ENCODE results near the gene ANKRD36C.
"Not testable (repeated sequence)": the region's sequence is repeated elsewhere in the genome, so short reads cannot be mapped to it uniquely, and the experiment has no call there.

The ANKRD36C gene

DNA sequence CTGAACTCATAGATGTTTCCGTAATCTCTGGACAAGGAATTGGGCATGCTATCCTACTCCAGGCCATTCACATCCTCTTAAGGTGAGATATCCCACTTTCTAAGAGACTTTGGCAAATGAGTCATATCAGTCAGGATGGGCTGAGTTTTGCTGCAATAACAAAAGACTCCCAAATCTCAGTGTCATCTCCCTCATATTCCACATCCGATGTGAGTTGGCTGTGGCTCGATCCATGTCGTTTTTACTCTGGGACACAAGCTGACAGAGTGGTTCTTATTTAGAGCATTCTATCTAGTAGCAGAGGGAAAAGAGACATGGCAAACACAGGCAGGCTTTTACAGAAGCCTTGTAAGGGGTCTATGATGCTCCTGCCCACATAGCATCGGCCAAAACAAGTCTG, 14.6 kb upstream of the ANKRD36C start:
- not testable (repeated sequence) for DNase-seq

DNA sequence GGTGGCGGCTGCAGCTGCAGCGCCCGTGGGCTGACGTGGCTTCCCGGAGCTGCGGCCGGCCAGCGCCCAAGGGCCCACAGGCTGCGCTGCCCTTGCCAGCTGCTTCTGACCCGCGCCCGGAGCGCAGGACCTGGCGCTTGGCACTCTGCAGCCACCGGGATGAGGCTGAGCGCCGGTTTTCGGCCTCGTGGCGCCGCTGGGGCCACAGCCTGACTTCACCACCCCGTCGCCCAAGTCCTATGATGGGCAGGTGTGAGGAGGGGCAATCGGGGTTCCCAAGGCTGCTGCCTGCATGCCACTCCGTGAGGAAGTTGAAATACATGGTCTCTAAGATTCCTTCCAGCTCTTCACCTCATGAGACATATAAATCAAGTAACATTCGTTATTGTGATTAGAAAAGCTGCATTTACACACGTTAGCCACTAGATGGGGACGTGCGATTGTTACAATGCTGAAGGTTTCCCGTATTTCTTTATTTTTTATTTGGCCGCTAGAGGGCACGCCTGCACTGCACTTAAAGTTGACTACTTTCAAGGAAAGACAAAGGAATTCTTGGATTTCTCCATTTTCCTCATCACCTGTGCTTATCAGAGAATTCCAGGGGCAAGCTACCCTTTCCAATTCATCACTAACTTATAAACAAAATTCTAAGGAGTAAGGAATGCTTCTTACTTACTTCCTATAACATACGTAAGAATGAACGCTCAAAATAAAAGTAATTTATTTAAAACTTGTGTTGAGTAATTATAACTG, 1.1 kb upstream of the ANKRD36C start:
- DNase-seq, result peak; percentile 82

DNA sequence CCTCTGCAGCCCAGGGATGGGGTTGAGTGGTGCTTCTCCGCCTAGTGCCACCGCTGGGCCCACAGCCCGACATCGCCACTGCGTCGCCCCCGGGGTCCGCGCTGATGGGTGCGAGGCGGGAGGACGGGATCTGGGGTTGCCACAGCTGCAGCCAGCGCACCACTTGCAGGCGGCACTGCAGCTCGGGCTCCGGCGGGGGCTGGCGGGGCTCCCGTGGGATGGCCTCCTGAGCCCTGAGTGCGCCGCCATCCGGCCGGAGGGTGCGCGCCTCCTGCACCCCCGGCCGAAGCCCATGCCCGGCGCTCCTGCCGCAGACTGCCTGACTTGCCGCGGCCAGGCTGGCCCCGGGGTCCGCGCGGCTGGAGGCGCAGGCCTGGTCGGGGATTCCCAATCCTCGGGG, 478 bp upstream of the ANKRD36C start:
- peak; percentile 73 for DNase-seq

DNA sequence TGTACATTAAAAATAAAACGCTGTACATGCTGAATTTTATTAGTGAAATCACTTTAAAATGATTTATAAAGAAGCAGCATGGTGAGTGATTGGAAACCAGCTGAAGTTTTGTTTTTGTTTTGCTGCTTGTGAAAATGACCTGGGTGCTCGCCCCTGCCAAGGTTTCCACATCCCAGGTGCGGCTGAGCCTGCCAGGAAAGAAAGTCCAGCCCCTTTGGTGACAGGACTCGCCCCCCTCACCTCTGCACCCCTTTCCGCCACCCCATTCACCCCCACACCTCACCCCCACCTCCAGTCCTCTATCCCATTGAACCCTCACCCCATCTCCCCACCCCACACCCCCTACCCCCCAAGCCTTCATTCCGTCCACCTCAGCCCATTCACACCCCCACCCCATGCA, 740 bp downstream of the ANKRD36C start:
- DNase-seq, result not testable (repeated sequence)

DNA sequence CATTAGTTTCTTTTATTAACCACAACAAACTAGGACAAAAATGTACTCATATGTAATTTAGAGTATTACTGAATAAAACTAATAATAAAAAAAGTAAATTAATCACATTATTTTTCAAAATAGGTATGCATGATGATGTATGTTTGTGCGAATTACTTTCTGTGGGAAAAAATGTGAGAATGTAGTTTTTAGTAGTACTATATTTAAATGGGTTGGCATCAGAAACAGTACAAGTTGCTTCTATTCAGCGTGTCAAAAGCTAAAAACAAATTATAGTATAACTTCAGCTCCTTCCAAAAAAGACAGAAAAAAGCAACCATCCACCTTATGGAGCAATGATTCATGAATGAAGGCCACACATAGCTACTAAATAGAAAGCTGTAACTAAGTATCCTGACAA, 40.0 kb downstream of the ANKRD36C start:
- DNase-seq, result not testable (repeated sequence)

DNA sequence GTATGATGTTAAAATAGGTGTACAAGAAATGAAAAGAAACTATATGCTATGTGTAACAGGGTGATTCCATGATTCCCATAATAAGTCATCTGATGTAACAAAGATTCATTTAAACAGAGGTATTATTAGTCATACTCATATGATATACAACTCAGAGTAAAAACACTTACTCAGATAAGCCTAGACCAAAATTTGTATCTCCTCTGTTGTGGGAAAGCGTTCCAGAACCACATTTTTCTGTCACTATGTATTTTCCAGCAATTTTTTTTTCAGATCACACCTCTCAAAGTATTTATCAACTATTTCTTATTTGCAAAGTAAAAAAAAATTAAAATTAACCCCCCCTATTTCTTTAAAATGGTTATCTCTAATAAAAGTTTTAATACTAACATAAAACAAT, 43.6 kb downstream of the ANKRD36C start:
- DNase-seq, result not testable (repeated sequence)

DNA sequence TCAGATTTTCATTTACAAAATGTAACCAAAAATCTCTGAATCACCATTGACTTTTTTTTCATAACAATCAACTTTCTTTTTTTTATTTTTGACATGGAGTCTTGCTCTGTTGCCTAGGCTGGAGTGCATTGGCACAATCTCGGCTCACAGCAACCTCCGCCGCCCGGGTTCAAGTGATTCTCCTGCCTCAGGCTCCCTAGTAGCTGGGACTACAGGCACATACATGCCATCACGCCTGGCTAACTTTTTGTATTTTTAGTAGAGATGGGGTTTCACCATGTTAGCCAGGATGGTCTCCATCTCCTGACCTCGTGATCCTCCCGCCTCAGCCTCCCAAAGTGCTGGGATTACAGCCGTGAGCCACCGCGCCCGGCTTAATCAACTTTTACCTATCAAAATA, 51.7 kb downstream of the ANKRD36C start:
- DNase-seq, result not testable (repeated sequence)

DNA sequence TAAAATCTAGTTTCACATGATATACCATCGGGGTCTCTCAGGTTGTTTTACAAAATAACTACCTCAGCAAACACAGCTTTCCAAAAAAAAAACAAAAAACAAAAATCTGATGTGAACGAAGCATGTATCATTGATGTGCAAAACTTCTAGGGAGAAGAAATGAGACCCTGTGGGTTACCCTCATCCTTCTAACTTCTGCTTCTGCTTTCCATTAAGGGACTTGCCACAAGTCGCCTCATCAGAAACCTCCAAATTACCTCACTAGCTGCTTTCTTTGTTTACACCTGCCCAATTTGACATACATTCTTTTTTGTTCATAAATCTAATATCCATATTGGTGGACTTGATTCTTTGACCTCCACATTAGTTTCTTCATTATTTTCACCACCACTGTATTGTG, 60.9 kb downstream of the ANKRD36C start:
- DNase-seq, result not testable (repeated sequence)

DNA sequence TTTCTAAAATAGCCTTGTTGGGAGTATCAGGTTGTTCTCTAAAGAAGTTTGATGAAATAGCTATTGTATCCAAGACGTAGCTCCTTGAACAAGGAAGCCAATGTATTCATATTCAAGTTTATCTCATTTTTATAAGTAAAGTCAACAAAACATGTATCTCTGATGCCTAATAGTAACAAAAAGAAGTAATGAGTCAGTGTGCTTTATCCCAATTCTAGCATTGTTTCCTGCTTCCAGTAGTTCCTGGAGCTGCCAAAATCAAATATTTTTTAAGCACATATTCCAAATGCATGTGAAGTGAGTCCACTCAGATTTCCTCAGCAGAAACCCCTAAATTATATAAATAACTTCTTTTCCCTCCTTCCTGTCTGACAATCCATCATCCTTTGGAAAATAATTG, 74.6 kb downstream of the ANKRD36C start:
- not testable (repeated sequence) for DNase-seq

DNA sequence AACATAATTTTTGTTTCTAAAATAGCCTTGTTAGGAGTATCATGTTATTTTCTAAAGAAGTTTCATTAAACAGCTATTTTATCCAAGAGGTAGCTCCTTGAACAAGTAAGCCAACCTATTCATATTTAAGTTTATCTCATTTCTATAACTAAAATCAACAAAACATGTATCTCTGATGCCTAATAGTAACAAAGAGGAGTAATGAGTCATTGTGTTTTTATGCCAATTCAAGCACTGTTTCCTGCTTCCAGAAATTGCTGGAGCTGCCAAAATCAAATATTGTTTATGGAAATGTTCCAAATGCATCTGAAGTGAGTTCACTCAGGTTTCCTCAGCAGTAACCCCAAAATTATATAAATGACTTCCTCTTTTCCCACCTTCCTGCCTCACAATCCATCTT, 76.5 kb downstream of the ANKRD36C start:
- DNase-seq, result not testable (repeated sequence)

DNA sequence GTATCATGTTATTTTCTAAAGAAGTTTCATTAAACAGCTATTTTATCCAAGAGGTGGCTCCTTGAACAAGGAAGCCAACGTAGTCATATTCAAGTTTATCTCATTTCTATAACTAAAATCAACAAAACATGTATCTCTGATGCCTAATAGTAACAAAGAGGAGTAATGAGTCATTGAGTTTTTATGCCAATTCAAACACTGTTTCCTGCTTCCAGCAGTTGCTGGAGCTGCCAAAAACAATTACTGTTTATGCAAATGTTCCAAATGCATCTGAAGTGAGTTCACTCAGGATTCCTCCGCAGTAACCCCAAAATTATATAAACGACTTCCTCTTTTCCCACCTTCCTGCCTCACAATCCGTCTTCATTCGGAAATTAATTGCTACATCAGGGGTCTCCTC, 80.2 kb downstream of the ANKRD36C start:
- not testable (repeated sequence) for DNase-seq

DNA sequence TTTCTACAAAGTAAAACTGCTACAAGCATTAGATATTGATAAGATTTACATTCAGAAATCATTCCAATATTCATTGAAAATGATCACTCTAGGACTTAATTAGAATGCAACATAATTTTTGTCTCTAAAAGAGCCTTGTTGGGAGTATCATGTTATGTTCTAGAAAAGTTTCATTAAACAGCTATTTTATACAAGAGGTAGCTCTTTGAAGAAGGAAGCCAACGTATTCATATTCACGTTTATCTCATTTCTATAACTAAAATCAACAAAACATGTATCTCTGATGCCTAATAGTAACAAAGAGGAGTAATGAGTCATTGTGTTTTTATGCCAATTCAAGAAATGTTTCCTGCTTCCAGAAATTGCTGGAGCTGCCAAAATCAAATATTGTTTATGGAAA, 97.2 kb downstream of the ANKRD36C start:
- DNase-seq, result not testable (repeated sequence)

DNA sequence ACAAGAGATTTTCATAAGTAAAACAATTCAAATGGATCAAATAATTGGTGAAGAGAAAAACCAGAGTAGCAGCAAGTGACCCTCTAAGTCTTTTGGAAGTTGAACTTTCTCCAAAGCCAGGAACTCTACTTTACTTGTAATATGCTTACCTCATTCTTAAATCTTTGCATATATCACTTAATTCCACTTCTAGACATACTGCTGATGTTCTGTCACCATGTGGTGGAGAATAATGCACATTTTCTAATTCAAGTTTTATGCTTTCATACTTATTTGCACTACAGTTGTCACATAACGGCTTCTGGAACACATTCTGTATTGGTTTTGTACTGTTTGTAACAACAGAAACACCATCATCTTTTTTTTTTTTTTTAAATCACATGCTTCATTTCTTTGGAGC, 123.7 kb downstream of the ANKRD36C start:
- not testable (repeated sequence) for DNase-seq

DNA sequence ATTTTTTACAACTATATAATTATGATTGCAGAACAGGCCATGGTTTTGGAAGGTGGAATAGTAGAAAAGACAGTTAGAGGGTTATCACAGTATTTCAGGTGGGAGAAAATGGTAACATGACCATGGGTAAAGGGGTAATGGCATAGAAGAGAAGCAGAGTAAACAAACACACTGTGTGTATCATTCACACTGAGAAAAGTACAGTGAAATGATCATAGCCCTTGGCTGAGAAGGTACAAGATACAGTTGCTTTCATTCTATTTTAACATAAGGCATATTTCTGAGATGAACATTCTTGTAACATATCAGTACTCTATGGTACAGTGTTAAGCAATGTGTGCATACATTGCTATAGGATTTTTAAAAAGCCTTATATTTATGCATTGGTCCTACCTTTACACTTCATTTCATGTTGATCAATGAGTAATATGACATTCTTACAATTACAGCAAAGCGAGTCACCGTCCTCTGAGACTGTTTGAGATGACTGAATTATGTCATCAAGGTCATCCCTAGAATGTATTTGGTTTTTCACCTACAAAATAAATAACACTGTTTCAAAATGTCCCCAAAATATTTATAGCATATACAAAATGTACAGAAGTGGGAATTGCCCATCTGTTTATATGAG, 124.5 kb downstream of the ANKRD36C start:
- DNase-seq, result not testable (repeated sequence)

DNA sequence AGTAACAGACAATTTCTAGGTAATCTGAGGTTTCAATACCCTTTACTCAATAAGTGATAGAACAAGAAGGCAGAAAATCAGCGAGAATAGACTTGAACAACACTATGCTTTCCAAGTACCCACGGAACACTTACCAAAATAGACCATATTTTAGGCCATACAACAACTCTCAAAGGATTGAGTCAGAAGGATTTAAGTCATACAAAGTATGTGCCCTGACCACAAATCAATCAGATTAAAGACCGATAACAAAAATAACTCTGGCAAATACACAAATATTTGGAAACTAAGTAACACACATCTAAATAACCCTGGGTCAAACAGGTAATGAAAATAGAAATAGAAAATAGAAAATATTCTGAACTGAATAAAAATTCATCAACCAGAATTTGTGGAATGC, 129.5 kb downstream of the ANKRD36C start:
- DNase-seq, result not testable (repeated sequence)

DNA sequence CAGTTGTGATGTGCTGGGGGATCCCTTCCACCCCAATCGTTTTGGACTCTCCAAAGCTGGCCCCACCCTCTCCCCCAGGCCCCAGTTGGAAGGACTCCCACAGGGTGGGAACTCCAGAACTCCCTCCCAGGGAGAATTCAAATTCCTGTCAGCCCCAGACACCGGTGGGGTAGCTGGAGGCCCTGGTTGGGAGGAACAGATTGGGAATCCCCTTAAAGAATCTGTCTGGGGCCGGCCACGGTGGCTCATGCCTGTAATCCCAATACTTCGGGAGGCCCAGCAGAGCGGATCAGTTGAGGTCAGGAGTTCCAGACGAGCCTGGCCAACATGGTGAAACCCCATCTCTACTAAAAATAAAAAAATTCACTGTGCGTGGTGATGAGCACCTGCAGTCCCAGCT, 155.5 kb downstream of the ANKRD36C start:
- no peak for DNase-seq

DNA sequence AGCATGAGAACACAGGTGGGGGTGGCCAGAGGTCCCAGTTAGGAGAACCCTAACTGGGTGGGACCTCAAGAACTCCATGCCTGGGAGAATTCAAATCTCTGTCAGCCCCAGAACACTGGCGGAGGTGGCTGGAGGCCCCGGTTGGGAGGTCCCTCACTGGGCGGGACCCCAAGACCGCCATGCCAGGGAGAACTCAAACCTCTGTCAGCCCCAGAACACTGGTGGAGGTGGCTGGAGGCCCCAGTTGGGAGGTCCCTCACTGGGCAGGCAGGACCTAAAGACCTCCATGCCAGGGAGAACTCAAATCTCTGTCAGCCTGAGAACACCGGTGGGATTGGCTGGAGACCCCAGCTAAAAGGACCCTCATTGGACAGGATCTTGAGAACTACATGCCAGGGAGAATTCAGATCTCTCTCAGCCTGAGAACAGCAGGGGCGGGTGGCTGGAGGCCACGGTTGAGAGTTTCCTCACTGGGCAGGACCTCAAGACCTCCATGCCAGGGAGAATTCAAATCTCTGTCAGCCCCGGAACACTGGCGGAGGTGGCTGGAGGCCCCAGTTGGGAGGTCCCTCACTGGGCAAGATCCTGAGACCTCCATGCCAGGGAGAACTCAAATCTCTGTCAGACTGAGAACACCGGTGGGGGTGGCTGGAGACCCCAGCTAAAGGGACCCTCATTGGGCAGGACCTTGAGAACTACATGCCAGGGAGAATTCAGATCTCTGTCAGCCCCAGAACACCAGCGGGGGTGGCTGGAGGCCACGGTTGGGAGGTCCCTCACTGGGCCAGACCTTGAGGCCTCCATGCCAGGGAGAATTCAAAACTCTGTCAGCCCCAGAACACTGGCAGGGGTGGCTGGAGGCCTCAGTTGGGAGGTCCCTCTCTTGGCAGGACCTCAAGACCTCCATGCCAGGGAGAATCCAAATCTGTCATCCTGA, 157.3 kb downstream of the ANKRD36C start:
- DNase-seq, result not testable (repeated sequence)

DNA sequence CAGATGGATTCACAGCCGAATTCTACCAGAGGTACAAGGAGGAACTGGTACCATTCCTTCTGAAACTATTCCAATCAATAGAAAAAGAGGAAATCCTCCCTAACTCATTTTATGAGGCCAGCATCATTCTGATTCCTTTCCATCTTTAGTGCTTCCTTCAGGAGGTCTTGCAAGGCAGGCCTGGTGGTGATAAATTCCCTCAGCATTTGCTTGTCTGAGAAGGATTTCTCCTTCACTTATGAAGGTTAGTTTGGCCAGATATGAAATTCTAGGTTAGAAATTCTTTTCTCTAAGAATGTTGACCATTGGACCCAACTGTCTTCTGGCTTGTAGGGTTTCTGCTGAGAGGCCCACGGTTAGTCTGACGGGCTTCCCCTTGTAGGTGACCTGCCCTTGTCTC, 167.4 kb downstream of the ANKRD36C start:
- DNase-seq, result not testable (repeated sequence)

DNA sequence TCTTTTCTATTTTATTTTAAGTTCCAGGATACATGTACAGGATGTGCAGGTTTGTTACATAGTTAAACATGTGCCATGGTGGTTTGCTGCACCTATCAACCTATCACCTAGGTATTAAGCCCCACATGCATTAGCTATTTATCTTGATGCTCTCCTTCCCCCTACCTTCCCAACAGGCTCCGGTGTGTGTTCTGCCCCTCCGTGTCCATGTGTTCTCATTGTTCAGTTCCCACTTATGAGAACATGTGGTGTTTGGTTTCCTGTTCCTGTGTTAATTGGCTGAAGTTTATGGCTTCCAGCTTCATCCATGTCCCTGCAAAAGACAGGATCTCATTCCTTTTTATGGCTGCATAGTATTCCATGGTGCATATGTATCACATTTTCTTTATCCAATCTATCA, 174.1 kb downstream of the ANKRD36C start:
- DNase-seq, result not testable (repeated sequence)

DNA sequence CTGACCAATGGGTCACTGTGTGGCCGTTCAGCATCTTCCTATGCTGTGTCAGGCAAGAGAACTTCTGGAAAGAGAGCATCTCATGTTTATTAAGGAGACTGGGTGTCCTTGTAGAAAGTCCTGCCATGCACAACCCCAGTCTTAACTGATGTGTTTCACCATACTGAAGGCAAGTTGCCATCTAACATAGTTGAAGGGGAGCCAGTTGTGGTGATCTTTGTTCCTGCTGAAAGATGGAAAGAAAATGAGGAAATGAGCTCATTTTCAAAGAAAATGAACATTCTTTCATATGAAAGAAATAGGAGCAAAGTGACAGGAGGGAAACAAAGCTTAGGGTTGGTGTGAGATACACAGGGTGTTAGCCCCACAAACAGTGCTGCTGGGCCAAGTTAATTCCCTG, 178.3 kb downstream of the ANKRD36C start:
- DNase-seq, result not testable (repeated sequence)

DNA sequence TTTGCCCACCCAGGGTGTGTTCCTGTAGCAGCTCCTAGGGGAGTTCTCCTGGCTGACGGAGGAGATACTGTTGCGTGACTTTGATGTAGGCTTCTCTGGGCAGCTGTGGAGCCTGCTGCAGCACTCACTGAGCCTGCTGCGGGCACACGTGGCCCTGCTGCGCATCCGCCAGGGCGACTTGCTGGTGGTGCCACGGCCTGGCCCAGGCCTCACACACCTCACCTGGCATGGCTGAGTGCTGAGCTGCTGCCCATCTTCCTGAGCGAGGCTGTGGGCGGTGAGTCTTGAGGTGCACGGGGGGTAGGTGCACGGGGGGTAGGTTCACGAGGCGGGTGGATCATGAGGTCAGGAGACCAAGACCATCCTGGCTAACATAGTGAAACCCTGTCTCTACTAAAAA, 191.7 kb downstream of the ANKRD36C start:
- DNase-seq, result no peak

DNA sequence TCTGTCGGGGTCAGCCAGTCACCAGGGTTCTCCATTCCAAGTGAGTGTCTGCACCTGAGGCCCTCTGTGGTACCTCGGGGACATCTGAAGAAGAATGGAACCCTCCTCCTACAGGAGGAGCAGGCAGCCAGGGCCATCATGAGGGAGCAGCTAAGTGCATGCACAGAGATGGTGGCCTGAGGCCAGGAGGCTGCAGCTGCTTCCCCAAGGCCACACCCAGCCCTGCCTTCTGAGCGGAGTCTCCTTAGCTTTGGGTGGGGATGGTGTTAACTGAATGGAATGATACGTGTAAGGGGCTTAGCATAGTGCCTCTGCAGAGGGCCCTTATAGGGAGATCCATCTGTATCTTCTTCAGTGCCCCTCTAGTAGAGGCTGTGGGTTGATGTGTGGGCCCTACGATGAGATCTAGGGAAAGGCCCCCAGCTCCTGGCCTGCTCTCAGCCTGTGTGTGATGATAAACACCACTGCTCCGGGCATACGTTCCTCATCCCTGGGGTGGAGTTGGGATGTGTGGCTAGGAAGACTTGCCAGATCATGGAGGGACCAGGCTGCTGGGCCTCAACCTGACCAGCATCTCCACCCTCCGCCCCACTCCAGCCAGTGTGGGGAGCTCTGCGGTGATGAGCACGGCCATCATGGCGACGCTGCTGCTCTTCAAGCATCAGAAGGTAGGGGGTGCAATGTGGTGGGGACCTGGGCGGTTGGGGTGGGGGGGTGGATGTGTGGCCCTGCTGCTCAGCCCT, 192.3 kb downstream of the ANKRD36C start:
- DNase-seq, result not testable (repeated sequence)

Data from activated CD8-positive, alpha-beta memory T cell treated with anti-CD3 and anti-CD28 coated beads for 24 hours (primary cell).